ENCODE results near the gene UNC5A.

UNC5A gene

DNA sequence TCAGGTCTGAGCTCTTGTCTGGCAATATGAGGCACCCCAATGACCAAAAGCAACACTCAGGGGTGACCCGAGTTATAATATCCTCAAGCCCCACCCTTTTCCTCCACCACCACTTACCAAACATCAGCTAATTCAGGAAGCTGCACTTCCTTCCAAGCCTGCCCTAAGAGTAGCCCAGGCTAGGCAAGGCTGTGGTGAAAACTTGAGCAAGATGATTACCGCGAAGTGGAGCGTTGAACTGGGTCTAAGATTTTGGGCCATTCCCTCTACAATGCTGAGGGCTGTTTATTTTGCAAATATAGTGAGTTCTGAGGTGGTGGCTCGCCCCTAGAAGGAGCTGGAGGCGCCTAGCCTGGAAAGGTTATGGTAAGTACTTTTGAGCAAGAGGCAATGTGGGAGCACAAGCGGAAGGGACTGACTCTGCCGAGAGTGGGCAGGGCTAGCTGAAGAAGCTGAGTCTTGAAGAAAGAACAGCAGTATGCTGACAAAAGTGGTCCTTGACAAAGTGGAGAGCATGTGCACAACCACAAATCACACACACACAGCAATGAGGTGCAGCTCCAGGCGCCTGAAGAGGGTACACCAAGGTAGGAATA is 89.0 kb downstream of the UNC5A start, which contains the start of gene HK3:
HK3 (minus strand) TSS at position 51 of the 596 bp plus-strand sequence. CDS start 3,187 bp downstream, outside the sequence.
- no peak for DNase-seq

DNA sequence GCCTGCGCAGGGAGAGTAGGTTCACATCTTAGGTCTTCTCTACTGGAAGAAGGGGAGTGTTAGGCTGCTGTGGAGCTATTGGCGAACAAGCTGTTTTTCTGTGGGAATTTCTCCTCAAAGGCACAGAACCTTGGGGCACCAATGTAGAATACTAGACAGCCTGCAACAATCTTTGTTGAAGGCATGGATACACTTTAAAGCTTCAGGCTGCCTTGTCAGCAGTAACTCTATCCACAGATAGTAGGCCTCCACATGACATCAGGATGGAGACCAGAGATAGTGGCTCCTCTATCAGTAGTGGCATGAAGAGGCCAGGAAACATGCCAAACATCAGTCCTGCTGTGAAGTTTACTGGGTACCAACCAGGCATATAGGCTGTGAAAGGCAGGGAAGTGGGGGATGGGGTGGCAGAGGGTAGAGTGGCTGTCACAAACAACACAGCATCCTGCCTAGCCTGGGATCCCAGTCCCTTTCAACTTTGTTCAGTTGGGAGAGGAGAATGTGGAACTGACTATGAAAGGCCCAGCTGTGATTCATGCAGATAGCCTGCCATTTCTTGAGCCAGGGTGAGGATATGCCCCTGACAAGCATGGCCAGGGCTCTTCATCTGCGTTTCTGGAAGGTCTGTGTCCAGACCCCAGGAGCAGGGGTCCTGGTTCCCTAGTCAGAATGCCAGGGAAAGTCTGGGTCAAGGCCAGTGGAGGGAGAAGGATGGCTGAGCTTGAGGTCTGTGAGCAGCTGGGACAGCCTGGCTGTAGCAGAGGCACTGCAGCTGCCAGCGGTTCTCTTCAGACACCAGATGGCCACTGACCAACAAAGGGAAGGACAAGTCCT is 89.8 kb downstream of the UNC5A start:
- DNase-seq, result no peak

DNA sequence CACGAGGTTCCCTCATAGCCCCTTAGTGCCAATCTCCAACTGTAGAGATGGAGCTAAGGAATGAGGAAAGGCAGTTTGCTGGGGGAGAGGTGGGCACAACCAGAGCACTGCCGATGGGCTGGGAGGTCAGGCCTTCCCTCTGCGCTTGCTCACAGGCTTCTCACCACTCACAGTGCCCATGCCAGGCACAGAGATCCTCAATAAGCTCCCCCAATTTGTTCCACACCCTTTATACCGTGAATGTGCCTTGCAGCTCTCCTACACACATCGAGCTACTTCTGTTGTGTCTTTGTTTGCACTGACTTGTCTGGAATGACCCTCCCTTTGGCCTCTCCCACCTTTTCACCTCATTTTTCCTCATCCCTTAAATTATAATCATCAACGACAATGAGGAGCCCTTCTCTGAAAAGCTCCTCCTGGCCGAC is 90.4 kb downstream of the UNC5A start:
- DNase-seq, result no peak

DNA sequence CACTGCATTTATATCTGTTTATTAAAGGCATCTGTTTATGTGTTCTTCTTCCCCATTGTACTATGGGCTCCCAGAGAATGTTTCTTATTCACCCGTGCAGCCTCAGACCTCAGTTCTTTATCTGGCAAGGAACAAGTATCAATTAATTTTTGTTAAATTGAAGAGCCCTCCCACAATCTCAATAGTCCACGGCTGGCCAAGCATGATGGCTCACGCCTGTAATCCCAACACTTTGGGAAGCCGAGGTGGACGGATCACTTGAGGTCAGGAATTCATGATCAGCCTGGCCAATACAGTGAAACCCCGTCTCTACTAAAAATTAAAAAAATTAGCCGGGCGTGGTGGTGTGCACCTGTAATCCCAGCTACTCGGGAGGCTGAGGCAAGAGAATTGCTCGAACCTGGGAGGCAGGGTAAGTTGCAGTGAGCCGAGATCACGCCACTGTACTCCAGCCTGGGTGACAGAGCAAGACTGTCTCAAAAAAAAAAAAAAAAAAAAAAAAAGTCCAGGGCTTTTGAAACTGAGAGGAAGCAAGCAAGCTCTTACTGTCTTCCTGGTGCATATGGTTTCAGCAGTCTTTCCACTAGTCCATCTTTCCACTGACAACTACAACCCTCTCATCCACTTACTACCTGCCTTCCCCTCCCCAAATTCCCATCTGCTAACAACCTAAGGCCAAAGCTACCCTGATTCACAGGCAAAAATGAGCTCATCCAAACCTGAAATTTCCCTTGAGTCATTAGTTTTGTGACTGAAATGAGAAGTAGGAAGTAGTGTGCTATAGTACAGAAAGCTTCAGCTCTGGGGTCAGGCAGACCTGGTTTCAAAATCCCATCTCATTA is 91.1 kb downstream of the UNC5A start:
- DNase-seq, result no peak

DNA sequence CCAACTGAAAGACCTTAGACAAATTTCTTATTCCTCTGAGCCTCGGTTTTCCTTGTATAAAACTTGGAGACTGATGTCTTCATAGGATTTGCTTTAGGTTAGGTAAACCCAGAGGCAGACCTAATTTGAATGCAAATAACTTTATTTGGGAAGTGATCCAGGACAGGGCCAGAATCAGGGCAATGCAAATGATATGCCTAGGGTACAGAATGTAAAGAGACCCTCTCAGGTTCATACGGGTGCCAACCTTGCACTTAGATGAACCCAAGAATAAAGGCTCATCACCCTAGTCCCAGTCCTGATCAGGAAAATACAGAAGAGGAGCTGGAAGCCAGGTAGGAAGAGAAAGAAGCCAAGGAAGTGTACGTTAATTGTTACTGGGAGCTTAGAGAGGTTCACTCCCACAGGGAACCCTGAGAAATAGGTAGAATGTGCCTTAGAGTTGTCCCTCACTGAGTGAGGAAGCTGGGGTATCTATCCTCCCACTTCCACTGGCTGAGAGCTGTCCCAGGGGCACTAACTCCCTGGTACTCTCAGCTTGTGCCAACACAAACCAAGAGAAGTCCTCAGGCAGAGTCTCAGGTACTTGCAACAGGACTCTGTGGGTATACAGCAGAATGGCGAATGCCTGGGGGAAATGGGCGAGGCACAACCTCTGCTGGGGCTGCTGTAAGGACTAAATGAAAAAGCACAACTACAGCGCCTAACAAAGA is 91.9 kb downstream of the UNC5A start:
- DNase-seq, result no peak

DNA sequence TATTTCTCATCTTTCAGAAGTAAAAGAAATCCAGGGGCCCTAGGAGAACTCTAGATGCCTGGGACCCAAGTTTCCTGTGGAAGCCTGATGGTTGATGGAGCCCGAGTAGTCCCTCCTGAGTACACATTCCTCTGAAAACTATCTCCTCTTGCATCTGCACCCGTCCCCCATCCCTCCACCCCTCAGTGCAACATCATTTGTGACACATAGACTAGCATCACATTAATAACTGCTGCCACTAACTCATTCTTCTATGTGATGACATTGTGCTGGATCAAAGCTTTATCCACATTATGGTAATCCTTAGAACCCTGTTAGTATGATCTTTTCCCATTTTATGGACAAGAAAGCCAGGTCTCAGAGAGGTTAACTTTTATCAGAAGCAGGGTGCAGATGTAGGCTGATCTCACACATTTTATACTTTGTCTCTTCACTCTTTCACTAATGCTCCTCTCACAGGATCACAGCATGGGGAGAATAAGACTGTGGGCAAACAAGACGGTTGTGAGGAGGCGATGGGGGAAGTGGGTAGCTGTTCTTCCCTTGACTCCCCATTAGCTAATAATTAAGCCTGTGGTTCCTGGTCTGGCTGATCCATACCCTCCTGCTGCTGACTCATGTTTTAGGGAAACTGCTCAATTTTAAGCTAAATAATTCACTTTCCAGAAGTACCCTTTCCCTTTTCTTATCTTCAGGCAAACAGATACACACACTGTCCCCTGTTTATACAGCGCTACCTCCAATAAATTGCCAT is 92.7 kb downstream of the UNC5A start:
- DNase-seq, result no peak

DNA sequence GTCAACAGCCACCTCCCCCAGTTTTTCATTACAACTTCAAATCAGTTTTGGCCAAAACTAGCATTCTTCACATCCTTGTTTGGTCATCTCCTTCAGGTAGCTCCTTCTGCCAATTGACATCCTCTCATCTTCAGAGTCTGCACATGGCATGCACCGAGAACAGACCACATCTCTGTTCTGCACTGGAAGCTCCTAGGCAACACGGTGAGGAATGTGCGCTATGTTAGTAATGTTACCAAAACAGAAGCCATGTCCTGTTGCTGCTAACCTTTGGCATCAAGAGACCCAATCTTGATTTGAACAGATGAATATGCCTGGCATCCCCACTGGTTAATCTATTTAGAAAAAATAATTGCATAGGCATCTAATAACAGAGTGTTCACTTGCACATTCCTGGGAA is 93.9 kb downstream of the UNC5A start:
- DNase-seq, result no peak

DNA sequence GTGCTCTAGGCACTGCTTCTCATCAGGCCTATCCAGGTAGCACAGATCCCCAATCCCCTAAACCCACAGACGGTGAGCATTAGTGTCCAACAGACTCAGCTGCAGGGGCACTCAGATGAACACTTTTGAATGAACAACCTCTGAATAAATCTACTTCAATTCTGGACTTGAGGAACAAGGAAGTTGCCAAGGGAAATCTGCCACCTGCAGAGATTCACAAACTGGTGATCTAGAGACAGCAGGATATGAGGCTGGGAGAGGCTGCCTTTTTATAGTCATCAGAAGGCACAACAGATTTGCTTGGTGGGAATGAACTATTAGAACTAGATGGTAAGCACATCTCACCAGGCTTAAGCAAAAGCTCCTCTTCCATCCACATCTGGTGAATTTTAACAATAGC is 95.8 kb downstream of the UNC5A start:
- DNase-seq, result no peak

DNA sequence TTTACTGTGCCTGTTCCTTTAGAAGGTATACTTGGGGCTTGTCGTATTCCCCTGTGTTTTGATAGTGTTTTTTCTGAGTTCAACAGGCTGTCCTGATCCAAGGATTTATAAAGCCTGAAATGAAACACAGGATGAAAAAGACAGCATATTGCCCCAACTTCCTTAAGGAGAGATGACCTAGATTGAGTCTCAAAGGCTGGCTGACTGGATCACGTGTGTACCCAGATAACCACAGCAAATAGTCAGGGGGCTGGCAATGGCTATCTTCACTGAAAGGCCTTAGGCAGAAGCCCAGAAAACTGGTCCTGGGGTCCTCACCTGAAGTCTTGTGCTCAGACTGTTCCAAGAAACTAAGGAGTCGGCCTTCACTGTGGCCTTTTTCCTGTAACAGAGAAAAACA is 96.4 kb downstream of the UNC5A start:
- no peak for DNase-seq

DNA sequence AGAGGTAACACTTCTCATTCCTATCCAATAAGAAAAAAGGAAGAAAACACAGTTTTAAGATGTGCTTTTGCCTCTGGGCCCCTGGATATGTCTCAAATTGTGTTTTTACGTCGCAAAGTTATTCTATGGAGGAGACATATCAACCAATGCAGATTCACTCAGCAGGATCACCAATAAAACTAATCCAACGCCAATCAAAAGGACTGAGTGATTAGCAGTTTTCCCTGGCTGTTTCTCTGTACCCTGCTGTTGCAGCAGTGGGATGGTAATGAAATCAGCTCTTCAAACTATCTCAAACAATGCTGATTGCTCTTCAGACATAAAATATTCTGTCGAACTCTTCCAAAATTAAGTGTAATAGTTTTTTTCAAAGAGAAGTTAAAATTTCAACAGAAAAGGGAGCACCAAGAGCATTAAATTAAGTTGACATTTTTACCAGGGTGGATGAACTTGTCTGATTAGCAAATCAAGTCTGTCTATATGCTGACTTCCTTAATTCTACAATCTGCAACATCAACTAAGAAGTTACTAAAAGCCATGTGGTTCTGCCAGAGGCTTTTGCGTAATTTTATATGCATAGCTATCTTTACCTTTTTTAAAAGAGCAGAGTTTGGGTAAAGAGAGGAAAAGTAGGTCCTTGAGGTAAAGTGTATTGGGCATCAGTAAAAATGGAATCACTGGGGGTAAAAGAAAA is 98.5 kb downstream of the UNC5A start:
- DNase-seq, result no peak

DNA sequence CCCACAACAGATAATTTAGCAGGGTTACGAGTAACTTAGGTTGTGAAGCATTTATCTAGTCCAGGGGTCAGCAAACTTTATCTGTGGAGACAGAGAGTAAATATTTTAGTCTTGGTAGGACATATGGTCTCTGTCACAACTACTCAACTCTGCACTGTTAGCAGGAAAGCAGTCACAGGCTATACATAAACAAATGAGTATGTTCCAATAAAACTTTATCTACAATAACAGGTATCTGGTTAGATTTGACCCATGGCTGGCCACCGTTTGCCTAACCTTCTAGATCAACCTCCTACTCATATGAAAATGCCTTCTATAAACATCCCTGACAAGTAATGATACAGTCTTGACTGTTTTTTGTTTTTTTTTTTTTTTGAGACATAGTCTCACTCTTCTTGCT is 101.8 kb downstream of the UNC5A start:
- no peak for DNase-seq

DNA sequence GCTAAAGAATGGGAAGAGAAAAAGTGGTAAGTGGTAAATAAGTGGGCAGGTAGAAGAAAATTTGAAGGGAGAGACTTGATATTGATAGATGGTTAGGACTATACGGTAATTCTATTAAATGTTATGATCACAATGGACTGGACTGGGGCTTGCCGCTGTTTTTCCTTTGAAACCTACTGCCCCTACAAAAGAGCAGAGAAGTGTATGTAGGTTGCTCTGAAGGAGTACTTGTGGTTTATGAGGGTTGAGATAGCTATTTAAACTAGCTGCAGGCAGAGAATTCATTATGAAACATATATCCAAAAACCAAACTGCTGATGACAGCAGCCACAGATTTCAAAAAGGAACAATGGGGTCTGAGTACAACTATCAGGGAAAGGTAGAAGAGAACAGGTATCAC is 105.5 kb downstream of the UNC5A start:
- DNase-seq, result no peak

DNA sequence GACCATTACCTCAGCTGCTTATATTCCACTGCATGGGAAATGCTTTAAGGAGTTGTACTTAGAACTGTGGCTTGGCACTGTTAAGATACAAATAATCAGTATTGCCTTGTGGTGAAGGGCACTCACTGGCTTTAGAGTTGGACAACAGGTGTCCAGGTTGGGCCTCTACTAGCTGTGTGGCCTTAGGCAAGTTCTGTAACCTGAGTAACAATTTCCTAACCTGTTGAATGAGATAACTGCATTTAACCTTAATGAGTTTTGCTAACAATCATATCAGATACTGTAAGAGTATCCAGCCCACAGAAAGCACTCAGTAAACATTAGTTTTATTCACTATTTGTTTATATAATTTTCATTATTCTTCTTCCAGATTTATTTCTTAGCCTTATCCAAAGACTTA is 106.0 kb downstream of the UNC5A start:
- DNase-seq, result no peak

DNA sequence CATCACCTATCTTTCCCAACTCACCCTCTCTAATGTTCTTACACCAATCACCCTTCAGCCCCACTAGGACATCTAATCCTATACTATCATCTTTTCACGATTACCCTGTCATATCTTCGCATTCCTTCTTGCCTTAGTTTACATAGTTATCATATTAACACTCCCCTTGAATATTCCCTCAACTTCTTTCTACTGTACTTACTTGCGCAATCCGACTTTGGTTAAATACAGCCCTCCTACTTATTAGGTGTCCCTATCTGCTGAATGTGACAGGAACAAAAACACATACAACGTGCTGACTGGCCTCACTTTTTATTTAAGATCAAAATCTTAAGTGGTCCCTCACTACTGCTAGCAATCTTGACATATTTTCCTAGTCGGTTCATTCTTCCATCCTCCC is 108.3 kb downstream of the UNC5A start:
- DNase-seq, result no peak

DNA sequence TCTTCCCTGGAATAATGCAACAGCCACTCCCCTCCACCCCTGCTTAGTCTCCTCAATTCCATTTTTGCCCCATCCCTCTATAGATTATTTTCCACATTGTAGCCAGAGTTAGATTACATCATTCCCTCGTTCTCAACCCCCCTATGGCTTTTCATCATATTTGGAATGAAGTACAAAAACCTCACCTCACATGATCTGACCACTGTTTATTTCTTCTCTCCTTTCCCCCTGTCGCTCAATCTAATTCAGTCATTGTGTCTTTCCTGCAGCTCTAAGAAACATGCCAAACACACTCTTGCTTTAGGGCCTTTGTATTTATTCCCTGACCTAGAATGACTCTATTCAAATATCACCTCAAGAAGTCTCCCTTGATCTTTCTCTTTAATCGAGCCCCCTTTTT is 111.4 kb downstream of the UNC5A start:
- no peak for DNase-seq

DNA sequence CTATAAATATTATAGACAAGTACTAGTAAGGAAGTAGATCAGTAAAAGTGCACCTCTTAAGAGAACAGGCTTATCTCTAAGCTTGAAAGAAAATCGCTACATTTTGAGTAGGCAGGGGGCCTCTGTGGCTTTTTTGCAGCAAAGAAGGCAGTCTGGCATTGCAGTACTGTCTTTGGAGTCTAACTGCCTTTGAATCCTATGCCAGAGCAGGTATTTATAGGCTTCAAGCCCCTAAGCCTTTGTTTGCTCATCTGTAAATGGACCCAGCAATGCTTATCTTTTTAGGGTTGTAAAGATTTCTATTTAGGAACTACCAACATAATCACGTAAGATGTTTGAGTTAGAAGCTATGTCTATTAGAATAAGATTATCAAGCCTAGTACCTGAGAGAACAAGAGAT is 112.5 kb downstream of the UNC5A start:
- no peak for DNase-seq

DNA sequence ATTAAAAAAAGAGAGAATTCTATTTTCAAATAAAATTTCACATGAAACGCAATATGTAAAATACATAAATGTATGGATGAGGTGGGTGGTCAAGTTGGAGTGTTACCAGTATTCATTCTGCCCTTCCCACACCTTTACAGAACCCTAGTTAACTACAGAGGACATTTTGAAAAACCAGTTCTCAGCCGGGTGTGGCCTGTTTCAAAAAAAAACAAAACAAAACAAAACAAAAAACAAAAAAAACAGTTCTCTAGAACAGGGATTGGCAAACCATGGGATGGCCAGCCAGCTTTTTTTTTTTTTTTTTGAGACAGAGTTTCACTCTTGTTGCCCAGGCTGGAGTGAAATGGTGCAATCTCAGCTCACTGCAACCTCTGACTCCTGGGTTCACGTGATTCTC is 117.2 kb downstream of the UNC5A start:
- no peak for DNase-seq

DNA sequence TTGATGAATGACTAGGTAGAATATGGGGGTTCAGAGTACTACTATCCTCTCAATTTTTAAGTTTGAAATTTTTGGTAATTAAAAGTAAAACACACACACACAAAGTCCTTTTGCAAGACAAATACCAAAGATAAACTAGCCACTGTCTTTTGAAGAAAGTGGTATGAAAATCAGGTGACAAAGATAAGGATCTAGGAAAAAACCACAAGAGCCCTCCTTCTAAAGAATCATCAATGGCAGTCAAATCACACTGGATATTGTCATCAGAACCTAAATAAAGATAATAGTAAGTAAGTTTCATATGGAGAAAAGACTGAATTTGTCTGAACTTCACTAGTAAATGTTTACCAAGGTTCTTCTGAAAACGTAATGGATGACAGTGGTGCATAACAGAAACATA is 119.3 kb downstream of the UNC5A start:
- no peak for DNase-seq

All from fibroblast of skin of back (primary cell).